HG03159 (cell line): ENCODE measurements around the gene RELN.
"Not testable (repeated sequence)": the region's sequence is repeated elsewhere in the genome, so short reads cannot be mapped to it uniquely, and the experiment has no call there.

ENCODE experiments used
- ATAC-seq: cut with Tn5 transposase; IDR thresholded peaks from one replicate; pipeline ENCODE4 v1.9.1; 2021; ENCODE audit warnings: mild to moderate bottlenecking, moderate library complexity; ENCODE audit not compliant: unreplicated experiment

The RELN gene

GRCh38 chr7:103989200-103989784 is at the start of gene RELN:
RELN (minus strand) TSS chr7:103989658; CDS start chr7:103989356, 302 bp downstream.
- no peak for ATAC-seq

- no peak for ATAC-seq
Observed at GRCh38 chr7:104038136-104038535, 48.7 kb upstream of the RELN start.

GRCh38 chr7:104036889-104037288 is 47.4 kb upstream of the RELN start:
- not testable (repeated sequence) for ATAC-seq

GRCh38 chr7:104035351-104035750 is 45.9 kb upstream of the RELN start:
- ATAC-seq = no peak

GRCh38 chr7:104034679-104035078 is 45.2 kb upstream of the RELN start:
- ATAC-seq = no peak

- no peak for ATAC-seq
Observed at GRCh38 chr7:104033837-104034236, 44.4 kb upstream of the RELN start.

GRCh38 chr7:104032486-104032885 is 43.0 kb upstream of the RELN start:
- no peak for ATAC-seq

- ATAC-seq = no peak
Observed at GRCh38 chr7:104029765-104030164, 40.3 kb upstream of the RELN start.

- no peak for ATAC-seq
Observed at GRCh38 chr7:104024632-104025031, 35.2 kb upstream of the RELN start.

GRCh38 chr7:104023100-104023499 is 33.6 kb upstream of the RELN start:
- ATAC-seq = no peak

GRCh38 chr7:104018425-104018824 is 29.0 kb upstream of the RELN start:
- ATAC-seq = no peak

- no peak for ATAC-seq
Observed at GRCh38 chr7:104017001-104017400, 27.5 kb upstream of the RELN start.

- no peak for ATAC-seq
Observed at GRCh38 chr7:104012835-104013234, 23.4 kb upstream of the RELN start.

GRCh38 chr7:104011829-104012228 is 22.4 kb upstream of the RELN start:
- no peak for ATAC-seq

GRCh38 chr7:104010052-104010909 is 20.8 kb upstream of the RELN start:
- ATAC-seq = no peak

GRCh38 chr7:104008107-104008506 is 18.6 kb upstream of the RELN start:
- ATAC-seq = no peak

GRCh38 chr7:104007614-104008013 is 18.2 kb upstream of the RELN start:
- ATAC-seq = no peak

- ATAC-seq = no peak
Observed at GRCh38 chr7:104005197-104005596, 15.7 kb upstream of the RELN start.

- peak; percentile 57 for ATAC-seq
Observed at GRCh38 chr7:103996639-103997038, 7.2 kb upstream of the RELN start.

- ATAC-seq = no peak
Observed at GRCh38 chr7:103996017-103996551, 6.6 kb upstream of the RELN start.

- ATAC-seq = no peak
Observed at GRCh38 chr7:103995554-103995953, 6.1 kb upstream of the RELN start.

- ATAC-seq = no peak
Observed at GRCh38 chr7:103993551-103993950, 4.1 kb upstream of the RELN start.
